ENCODE measurements around the gene PCDHA8.

The PCDHA8 gene

DNA sequence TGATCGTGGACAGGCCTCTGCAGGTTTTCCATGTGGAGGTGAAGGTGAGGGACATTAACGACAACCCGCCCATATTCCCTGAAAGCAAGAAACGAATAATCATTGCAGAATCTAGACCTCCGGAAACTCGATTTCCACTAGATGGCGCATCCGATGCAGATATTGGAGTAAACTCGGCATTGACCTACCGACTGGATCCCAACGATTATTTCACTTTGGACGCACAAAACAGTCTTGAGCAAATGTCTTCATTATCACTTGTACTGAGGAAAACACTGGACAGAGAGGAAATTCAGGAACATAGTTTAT, 41.6 kb downstream of the PCDHA8 start:
- POLR2A ChIA-PET, result no interaction called here
- DNase-seq (ENCODE audit: extremely low spot score), result no peak
- TF ChIP-seq CTCF (IDR thresholded peaks at IDR 0.05; ENCODE audit: control extremely low read depth, extremely low read depth, low read depth, missing control alignments), result no peak
- CTCF ChIA-PET, result no interaction called here

DNA sequence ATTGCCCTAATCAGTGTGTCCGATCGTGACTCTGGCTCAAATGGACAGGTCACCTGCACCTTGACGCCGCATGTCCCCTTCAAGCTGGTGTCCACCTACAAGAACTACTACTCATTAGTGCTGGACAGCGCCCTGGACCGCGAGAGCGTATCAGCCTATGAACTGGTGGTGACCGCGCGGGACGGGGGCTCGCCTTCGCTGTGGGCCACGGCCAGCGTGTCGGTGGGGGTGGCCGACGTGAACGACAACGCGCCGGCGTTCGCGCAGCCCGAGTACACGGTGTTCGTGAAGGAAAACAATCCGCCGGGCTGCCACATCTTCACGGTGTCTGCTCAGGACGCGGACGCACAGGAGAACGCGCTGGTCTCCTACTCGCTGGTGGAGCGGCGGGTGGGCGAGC, 42.4 kb downstream of the PCDHA8 start:
- no peak for DNase-seq (ENCODE audit: extremely low spot score)
- TF ChIP-seq CTCF (IDR thresholded peaks at IDR 0.05; ENCODE audit: control extremely low read depth, extremely low read depth, low read depth, missing control alignments), result no peak
- ChIA-PET POLR2A (no interaction called here), CTCF (no interaction called here)

DNA sequence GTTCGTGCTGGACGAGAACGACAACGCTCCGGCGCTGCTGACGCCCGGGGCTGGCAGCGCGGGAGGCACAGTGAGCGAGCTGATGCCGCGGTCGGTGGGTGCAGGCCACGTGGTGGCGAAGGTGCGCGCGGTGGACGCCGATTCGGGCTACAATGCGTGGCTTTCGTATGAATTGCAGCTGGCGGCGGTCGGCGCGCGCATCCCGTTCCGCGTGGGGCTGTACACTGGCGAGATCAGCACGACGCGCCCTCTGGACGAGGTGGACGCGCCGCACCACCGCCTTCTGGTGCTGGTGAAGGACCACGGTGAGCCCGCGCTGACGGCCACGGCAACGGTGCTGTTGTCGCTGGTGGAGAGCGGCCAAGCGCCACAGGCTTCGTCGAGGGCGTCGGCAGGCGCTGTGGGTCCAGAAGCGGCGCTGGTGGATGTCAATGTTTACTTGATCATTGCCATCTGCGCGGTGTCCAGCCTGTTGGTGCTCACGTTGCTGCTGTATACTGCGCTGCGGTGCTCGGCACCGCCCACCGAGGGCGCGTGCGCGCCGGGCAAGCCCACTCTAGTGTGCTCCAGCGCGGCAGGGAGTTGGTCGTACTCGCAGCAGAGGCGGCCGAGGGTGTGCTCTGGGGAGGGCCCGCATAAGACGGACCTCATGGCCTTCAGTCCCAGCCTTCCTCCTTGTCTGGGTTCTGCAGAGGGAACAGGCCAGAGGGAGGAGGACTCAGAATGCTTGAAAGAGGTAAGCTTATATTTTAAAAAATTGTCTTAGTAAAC, 43.1 kb downstream of the PCDHA8 start:
- POLR2A ChIA-PET, result no interaction called here
- CTCF ChIA-PET, result no interaction called here
- DNase-seq (ENCODE audit: extremely low spot score), result no peak
- TF ChIP-seq CTCF (IDR thresholded peaks at IDR 0.05; ENCODE audit: control extremely low read depth, extremely low read depth, low read depth, missing control alignments), result no peak
